8988T (cell line): ENCODE results near the gene RASIP1.
A peak's percentile ranks its signal among the peaks of the same experiment; 100 is the strongest.
"Not testable (repeated sequence)": the region's sequence is repeated elsewhere in the genome, so short reads cannot be mapped to it uniquely, and the experiment has no call there.

Experiments used
- DNase-seq: peaks from one replicate; pipeline ENCODE4 v3.0.0; 2011

RASIP1 gene

DNA sequence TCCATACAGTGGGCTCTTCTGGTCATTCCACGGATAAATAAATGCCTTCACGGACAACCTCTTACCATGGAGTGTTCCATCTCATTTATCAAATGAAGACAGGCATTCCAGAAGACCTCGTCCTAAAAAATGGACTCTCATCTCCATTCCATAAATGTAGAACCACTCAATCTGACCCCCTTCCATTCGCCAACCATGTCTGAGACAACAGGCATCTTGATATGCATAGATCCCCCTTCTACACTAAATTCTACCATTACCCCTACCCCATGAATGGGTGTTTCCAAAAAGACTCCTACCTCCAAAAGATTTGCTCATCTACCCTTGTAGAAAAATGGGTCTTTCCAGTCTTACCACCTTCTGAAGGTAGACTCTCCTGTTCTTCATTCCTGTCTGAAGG, 9.0 kb downstream of the RASIP1 start:
- no peak for DNase-seq

GRCh38 chr19:48728911-48729664, 11.3 kb downstream of the RASIP1 start:
- DNase-seq, result peak; percentile 8

GRCh38 chr19:48726556-48726955, 13.9 kb downstream of the RASIP1 start:
- DNase-seq, result no peak

- no peak for DNase-seq
These were observed 15.3 kb downstream of the RASIP1 start for GRCh38 chr19:48724796-48725753.

DNA sequence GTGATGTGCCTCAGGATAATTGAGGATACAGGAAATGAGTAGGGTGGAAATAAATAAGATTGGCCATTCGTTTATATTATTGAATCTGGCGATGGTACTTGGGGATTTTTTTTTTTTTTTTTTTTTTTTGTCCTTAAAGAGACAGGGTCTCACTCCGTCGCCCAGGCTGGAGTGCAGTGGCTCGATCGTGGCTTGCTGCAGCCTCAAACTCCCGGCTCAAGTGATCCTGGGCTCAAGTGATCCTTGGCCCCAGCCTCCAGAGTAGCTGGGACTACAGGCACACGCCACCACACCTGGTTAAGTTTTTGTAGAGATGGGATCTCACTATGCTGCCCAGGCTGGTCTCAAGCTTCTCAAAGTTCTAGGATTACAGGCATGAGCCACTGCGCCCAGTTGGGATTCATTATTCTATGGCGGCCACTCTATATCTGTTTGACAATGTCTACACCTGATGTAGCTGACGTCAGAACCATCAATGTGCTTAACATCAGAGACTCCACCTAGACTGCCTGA, 18.2 kb downstream of the RASIP1 start:
- no peak for DNase-seq

DNA sequence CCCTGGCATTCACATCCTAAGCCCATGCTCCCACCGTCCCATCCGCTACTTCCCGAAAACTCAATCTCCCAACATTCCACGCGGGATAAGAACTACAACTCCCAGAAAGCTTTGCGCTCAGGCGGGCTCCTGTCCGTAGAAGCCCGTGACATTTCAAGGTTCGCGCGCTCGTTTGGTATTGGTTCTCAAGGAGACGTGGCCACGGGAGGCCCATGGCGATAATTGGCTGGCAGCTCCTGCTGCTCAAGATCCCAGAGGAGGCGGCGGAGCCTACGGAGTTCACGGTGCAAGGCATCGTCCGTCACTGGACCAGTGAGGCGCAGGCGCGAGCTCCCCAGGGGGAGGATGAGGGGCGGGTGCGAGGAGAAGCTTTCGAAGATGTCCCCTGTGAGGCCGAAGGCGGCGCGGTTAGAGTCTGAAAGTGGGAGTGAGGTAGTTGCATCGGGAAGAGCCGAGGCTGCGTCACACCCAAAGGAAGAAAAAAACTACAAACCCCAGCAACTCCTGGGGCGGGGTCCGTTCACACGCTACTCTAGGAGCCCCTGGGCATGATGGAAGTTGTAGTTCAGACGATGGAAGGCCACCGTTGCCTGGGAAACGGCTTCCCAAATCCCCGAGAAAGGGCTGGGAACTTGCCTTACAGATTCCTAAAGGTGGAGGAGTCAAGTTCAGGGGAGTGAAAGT, 19.7 kb downstream of the RASIP1 start:
- DNase-seq, result peak; percentile 91

DNA sequence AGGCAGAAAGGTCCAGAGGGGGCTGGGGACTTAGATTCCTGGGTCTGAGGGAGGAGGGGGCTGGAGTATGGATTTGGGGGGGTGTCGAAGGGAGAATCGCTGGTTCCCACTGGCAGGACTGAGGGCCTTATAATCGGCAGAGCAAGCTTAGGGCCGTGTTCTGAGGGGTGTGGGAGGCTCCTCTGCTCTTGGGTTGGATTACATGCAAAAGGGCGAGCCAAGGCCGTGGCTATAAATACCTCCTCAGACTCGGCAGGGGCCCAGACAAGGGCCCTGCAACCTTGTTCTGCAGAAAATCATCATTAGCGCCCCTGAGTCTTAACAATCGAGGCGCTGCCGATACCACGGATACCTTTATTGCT, 20.2 kb downstream of the RASIP1 start:
- DNase-seq, result no peak

DNA sequence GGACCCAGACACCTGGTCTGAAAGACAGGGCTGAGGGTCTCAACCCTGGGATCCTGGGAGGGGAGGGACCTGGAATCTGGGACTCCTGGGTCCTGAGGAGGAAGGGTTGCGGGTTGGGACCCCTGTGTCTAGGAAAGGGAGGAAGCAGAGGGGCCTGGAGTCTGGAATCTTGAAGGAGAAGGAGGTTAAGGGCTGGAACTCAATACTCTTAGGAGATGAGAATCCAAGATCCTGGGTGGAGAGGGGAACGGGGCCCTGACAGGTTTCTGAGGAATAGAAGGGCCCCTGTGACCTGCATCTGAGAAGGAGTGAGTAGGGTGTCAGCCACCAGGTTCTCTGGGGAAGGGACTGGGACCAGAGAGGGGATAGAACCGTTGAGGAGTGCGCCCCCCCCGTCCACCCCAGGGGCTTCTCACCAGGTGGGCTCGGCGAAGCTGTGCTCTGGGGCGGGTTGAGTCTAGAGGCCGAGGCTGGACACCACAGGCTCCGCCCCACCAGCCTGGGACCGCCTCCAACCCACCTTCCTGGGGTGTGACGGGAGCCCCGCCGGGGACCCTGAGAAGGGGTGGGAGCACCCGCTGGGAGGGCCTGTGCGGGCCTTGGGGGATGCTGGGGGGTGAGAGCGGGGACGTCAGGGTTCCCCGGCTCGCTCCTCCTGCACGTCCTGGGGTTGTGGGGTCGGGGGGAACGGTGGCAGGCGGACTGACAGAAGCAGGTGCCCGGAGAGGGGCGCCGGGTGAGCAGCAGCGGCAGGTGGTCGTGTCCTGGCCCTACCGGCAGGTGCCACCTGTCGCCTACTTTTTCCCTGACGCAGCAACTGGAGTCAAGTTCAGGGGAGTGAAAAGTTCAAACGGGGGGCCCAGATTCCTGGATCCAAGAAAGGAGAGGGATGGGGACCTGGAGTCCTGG, 20.9 kb downstream of the RASIP1 start, which contains the start of gene MAMSTR:
MAMSTR (minus strand) TSS at position 463 of the 909 bp plus-strand sequence. CDS start 694 bp downstream, outside the sequence.
- no peak for DNase-seq

DNA sequence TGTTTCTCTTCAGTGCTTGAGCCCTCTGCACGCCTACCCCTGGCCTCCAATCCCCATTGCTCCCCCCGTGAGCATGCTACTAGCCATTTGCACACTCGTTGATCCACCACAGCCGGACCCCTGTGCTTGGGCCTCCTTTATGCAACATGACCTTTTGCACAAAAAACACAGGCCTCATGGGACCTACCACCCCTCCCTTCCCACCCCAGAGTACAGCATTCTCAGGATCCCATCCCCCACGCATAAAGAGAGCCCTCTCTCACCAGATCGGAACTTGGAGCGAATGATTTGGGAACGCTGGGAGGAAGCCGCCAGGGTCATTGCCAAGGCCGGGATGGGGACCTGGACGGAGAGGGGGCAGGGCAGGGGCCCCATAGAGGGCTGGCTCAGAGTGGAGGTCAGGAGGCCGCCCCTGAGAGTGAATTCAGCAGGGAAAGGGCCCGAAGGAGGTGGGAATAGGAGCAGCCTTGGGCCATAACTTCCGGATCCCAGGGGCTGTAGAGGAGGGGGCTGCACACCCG, 21.6 kb downstream of the RASIP1 start:
- no peak for DNase-seq

DNA sequence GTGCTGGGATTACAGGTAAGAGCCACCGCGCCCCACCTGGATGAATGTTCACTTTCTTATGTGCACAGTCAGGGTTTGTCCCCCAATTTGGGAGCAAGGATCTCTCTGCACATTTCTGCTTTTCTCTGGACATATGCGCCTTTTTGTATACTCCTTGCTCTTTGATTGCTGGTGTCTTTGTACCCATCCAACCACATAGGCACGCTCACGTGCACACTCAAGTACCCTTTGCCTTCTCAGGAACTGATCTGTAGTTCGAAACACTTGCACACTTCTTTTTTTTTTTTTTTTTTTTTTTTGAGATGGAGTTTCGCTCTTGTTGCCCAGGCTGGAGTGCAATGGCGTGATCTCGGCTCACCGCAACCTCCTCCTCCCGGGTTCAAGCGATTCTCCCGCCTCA, 22.3 kb downstream of the RASIP1 start:
- not testable (repeated sequence) for DNase-seq

GRCh38 chr19:48716562-48717291, 23.7 kb downstream of the RASIP1 start:
- DNase-seq, result no peak

- no peak for DNase-seq
These were observed 24.7 kb downstream of the RASIP1 start for GRCh38 chr19:48715681-48716171.

GRCh38 chr19:48714759-48715675, 25.4 kb downstream of the RASIP1 start:
- DNase-seq, result no peak

DNA sequence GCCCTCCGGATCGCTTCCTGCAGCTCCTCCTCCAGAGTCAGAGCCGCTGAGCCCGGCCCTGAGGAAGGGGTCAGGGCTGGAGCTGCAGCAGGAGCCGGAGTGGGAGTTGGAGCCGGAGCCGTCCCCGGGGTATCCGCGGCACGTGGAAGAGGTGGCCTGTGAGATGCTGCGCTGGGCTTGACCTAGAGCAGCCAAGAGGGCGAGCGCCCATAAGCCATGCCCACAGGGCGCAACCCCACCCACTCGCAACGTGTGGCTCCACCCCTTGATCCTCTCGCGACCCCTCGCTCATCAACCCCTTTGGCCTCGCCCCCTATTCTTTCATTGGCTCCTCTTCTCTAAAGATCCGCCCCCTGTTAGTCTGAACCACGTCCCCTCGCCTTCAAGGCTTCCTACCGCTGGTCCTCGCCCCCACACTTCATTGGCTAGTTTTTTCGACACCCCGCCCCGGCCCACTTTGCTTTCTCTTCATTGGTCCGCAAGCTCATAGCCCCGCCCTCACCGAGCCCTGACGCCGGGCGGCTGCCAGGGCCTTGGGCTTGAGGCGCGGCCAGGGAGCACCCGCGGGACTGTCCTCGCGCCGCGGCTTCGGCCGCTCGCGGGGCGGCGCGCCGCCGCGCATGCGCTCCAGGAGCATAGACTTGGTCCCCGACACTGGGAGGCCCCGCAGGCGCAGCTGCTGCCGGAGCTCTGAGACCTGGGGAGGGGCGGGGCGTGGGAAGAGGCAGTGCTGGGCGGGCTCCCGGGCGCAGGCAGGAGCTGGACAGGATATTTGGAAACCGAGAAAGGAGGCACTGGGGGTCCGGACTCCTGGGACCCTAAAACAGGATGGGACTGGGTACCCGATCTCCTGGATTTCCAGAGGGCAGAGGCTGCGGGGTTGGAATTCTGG, 26.3 kb downstream of the RASIP1 start:
- peak; percentile 97 for DNase-seq

DNA sequence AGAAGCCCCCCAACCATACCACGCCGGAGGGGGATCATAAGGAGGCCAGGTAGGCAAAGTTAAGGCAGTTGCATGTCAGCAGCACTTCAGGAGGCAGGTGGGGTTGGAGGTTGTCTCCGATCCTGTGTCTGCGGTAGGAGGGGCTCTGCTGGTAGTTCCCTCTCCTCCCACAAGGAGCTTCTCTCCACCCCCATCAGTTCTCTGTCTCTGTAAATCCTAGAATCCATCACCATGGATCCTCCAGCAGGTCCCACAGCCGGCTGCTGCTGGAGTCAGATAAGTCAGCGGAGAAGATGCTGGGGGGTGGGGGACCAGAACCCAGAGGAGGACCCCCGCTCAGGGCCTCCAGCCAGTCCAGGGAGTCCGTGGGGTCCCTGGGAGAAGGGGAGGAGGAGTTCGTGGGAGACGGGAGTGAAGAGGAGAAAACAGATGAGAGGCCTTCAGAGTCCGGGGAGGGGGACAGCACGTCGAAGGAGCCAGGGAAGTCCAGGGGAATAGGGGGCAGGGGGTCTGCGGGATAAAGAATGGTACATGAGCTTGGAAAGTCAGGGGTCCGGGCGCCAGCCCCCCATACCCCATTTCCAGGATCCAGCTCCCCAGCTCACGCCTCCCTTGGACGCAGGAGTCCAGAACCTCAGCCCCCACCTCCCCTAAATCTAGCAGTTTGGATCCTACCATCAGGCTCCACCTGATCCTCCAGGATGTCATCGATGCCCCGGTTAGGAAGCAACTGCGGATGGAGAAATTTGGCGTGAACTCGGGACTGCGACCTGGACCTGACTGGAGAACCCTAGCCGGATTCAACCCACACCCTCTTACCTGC, 27.2 kb downstream of the RASIP1 start:
- DNase-seq, result peak; percentile 68

GRCh38 chr19:48711106-48711662, 29.2 kb downstream of the RASIP1 start:
- DNase-seq, result no peak

- DNase-seq, result no peak
These were observed 31.9 kb downstream of the RASIP1 start for GRCh38 chr19:48708471-48708870.
